Central memory CD4-positive, alpha-beta T cell (primary cell): ENCODE results near the gene SH3BGRL3.
"Not testable (repeated sequence)": the region's sequence is repeated elsewhere in the genome, so short reads cannot be mapped to it uniquely, and the experiment has no call there.

ENCODE experiments used
- DNase-seq: peaks from one replicate; pipeline ENCODE4 v3.0.0; 2022

Gene SH3BGRL3

GRCh38 chr1:26291939-26292338, 12.1 kb downstream of the SH3BGRL3 start:
- no peak for DNase-seq

DNA sequence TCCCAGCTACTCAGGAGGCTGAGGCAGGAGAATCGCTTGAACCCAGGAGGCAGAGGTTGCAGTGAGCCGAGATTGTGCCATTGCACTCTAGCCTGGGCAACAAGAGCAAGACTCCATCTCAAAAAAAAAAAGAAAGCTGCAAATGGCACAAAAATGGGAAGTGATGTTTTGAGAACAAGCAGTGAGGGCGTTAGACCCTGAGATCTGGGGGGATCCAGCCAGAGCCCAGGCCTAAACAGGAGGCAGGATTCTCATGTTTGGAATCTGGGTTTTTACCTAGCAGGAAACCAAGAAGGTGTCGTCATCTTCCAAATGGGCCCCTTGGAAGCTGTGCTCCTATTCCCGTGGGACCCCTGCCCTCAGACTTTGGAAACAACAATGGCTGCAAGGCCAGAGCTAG, 12.8 kb downstream of the SH3BGRL3 start:
- DNase-seq, result not testable (repeated sequence)

DNA sequence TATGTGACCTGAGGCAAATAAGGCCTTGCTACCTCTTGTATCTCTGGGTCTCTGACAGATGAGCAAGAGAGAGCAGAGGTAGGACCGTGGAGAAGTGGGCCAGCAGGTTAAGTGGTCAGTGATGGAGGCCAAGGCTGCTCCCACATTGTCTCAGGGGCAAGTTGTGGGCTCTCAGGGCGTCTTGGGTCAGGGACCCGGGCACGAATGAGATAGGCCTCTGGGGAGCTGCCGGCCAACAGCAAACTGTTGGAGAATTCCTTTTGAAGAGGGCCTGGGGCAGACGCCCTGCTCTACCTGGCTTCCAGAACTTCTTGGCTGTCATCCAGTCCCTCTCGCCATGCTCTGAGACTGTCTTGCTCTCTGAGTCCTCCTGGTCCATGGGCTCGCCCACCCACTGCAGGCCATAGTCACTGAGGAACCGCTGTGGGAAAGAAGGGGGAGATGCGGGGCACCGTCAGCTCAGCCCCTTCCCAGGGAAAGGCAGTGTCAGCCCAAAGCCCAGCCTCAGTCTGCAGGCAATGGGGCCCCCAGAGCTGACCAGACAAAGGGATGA, 14.1 kb downstream of the SH3BGRL3 start:
- DNase-seq, result no peak

- no peak for DNase-seq
Observed at GRCh38 chr1:26295194-26296138, 15.6 kb downstream of the SH3BGRL3 start.

DNA sequence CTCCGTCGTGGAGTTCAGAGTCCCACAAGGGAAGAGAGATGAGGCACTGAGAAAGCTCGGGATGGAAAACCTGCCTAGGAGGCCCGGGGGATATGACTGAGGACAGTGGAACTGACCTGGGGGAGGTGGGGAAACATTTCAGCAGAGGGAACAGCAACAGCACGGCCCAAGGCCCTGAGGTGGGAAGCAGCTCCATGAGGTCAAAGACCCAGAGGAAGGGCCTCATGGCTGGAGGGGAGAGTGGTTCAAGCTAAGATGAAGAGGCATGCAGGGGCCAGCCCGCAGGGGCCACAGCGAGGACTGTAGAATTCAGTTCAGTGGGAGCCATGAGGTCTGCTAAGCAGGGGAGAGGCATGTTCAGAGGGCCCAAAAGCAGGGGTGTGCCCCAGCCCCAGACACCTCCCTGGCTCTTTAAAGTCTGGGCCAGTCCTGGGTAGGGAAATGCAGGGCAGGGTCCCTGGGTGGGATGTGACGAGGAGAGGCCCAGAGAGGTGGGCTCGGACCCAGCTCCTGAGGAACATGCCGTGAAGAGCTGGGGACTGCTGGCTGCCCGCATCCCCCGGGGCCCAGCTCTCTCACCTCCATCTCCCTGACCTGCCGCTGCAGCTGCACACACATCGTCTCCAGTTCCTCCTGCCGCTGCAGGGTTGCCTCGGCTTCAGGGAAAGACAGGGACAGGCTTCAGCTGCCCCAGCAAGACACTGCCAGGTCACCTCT, 16.6 kb downstream of the SH3BGRL3 start:
- DNase-seq, result no peak

- DNase-seq, result no peak
Observed at GRCh38 chr1:26297057-26297790, 17.3 kb downstream of the SH3BGRL3 start.

- no peak for DNase-seq
Observed at GRCh38 chr1:26297791-26298124, 17.9 kb downstream of the SH3BGRL3 start.

- no peak for DNase-seq
Observed at GRCh38 chr1:26300578-26301275, 20.8 kb downstream of the SH3BGRL3 start.

GRCh38 chr1:26302733-26303405, 23.0 kb downstream of the SH3BGRL3 start:
- DNase-seq, result no peak

GRCh38 chr1:26305667-26306289, 25.9 kb downstream of the SH3BGRL3 start:
- no peak for DNase-seq

DNA sequence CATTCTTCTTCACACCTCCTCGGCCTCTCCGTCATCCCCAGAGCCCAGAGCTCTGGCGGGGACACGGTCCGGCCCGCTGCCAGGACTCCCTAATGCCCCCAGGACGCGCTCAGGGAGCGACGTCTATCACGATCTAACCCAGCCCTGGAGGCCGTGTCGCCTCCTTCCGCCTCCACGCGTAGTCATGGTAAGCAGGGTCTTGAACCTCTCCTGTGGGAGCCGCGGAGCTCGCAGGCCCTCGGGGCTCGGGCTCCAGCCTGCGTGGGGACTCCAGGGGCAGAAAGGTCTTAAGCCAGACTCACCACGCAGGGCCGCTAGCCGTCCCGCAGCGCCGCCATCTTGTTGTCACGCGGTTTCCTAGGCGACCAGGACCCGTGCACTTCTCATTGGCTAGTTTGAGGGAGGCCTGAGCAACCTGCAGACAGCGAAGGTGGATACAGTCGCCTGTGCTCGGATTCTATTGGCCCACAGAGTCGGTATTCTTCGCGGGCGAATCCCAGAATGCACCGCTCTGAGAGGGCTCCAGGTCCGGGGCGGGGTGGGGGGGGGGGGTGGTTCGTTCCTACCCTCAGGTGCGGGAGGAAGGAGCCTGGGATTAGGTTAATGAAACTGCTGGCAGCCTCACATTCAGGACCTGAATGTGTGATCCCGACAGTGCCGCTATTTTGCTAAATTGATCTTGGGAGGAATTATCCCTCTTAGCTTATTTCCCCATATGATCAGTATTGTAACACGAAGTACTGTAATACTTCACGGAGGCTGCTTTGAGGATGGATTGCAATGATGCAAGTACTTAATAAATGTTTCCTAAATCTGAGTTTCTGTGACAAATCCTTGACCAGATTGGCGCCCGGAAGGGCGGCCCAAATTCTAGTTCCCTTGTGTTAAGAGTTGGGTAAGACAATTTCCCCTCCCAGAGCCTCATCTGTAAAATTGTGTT, 26.7 kb downstream of the SH3BGRL3 start, which contains the start of gene UBXN11:
Gene UBXN11, minus strand, starts transcription at position 347 of the 940 bp plus-strand sequence. CDS start 3,753 bp downstream, outside the sequence.
- peak; percentile 93 for DNase-seq

- DNase-seq, result peak; percentile 65
Observed at GRCh38 chr1:26307363-26307781, 27.5 kb downstream of the SH3BGRL3 start.

DNA sequence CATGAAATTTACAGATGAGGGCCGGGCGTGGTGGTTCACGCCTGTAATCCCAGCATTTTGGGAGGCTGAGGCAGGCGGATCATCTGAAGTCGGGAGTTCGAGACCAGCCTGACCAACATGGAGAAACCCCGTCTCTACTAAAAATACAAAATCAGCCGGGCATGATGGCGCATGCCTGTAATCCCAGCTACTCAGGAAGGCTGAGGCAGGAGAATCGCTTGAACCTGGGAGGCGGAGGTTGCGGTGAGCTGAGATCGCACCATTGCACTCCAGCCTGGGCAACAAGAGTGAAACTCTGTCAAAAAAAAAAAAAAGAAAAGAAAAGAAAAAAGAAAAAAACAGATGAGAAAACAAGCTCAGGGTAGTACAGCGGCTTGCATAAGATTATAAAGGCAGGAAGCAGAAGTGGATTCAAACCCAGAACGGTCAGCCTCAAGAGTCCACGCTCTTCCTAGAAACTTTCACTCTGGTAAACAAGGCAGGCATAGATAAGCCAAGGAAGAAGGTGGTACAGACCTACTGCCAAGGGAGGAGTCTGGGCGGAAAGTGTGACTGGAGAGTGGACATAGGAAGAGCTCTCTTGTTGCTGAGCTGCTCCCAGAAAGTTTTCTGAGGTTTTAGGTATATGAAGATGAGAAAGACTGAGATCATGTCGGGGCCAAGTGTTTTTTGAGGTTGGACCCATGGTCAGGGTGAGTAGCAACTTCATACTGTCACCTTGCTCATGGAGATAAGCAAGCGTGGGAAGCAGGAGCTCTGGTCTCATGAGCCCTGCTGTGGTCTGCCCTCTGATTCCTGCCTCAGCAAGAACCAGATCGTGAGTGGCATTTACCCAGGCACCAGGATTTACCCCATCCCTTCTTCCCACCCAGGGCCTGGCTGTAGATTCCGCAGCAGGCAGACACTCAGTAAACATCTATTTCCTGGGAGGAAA, 28.3 kb downstream of the SH3BGRL3 start:
- not testable (repeated sequence) for DNase-seq

DNA sequence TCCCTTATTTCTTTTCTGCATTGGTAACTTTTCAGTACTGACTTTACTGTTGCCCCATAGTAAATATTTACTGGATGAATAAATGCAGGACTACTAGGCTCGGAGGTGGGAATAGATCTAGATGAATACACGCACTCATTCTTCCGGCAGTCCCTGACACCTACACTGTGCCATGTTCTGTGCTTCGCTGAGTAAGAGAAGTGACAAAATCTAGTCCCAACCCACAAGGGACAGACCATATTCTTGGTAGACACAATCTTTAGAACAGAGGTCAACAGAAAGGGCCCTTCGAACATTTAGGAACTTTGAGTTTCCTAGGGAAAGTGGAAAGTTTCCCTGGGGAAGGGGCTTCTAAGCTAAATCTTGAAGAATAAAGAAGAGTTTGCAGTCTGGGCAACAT, 34.6 kb downstream of the SH3BGRL3 start:
- no peak for DNase-seq

DNA sequence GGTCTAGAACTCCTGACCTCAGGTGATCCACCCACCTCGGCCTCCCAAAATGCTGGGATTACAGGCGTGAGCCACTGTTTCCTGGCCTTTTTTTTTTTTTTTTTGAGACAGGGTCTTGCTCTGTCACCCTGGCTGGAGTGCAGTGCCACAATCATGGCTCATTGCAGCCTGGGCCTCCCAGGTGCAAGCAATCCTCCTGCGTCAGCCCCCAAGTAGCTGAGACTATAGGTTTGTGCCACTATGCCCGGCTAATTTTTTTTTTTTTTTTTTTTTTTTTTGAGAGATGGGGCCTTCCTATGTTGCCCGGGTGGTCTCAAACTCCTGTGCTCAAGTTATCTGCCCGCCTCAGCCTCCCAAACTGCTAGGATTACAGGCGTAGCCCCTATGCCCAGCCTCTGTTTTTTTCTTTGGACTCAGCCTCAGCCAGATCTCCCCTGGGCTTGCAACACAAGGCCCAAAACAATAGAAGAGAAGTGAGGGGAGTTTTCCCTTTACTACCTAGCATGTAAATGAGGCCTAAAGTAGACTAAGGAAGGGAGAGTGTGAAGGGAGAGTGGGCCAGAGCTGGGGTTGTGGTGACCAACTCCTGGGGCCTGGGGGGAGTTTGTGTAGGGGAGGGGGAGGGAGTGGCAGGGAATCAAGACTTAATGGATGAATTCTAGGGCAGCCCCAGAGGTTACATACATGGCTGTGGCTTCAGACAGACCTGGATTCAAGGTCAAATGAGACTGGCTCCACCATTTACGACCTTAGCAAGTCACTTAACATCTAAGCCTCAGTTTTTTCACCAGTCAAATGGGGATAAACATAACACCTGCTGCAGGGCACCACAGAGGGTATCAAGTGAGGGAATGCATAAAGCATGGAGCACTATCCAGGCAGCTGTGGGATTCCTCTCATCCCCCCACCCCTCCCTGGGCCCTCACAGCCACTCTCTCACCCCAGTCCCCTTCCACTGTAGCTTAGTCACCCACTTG, 36.3 kb downstream of the SH3BGRL3 start:
- DNase-seq, result no peak

DNA sequence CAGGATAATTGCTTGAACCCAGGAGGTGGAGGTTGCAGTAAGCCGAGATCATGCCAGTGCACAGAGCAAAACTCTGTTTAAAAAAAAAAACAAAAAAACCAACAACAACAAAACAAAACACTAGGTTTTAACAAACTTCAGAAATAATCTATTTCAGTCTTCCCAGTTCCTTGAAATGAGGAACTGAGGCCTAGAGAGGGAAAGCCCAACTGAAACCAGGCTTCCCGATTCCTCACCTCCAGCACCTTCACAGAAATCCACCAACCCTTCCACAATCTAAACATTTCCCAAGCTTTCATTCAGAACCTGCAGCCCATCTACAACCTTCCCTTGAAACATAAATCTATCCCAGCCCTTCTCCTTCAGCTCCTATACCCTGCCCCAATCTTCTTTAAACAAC, 37.3 kb downstream of the SH3BGRL3 start:
- no peak for DNase-seq

DNA sequence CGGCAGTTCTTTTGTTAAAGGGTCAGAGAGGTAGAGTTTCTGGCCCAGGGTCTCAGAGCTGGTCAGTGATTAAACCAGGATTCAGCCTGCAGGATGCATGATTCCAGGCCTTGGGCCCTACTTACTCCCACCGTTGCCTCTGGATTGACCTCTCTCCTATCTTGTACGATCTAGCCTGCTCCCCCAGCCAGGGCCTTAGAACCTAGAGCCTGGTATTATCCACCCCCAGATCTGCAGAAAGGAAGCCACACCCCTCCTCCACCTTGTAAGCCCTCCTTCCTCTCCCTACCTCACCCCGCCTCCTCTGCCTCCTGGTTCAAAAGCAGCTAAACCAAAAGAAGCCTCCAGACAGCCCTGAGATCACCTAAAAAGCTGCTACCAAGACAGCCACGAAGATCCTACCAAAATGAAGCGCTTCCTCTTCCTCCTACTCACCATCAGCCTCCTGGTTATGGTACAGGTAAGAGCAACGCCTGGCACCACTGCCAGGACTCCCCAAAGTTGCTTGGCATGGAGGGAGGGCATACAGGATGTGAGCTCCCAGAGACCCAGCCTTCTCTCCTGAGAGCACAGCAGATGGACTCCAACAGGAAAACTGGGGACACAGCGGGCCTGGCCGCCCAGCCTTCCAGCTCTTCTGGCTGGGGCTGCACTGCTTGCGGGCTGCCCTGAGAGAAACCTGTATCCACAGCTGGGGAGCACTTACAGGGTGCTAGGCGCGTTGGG, 37.9 kb downstream of the SH3BGRL3 start, which contains the start of gene CD52:
Gene CD52, plus strand, starts transcription at position 347 of the 726 bp plus-strand sequence. Its CDS starts 60 bp downstream, at position 407.
- peak; percentile 81 for DNase-seq
